Measurements from ENCODE around the gene SAMD4B. TPM values are rescaled to one million over a fixed set of nuclear protein-coding genes. Genes with fewer than 3 reads are reported as not detected.

Gene SAMD4B
- total RNA-seq, 6 experiments from 2014 or later = 107 to 133 (median 124) TPM

- Mint-ChIP-seq H3K9me3 (peaks cover 6% of the 10 kb centered on the region), H3K27me3 (ENCODE audit: insufficient read depth) (peaks cover 24% of the 10 kb centered on the region), H3K36me3 (ENCODE audit: low read depth) (peaks cover 32% of the 10 kb centered on the region), H3K4me1 (ENCODE audit: low read depth) (peaks cover 49% of the 10 kb centered on the region), H3K27ac (peak overlapping the region; percentile 82), H3K4me3 (peak overlapping the region; percentile 36; the same call in 1 of the 2 replicates)
- peak; percentile 70 for DNase-seq
- TF ChIP-seq CTCF (IDR thresholded peaks at IDR 0.05) = no peak
These were observed 88.7 kb downstream of the SAMD4B start for GRCh38 chr19:39430675-39431593.

DNA sequence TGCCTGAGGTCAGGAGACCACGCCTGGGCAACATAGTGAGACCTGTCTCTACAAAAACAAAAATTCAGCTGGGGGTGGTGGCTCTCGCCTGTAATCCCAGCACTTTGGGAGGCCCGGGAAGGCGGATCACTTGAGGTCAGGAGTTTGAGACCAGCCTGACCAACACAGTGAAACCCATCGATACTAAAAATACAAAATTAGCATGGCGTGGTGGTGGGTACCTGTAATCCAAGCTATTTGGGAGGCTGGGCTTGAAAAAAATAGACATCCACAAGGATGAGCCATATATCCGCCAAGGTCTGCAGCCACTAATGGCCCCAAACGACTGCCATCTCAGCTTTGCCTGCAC, 90.4 kb downstream of the SAMD4B start:
- no peak for TF ChIP-seq CTCF (IDR thresholded peaks at IDR 0.05)
- H3K27ac Mint-ChIP-seq = peak overlapping the region; percentile 98
- H3K4me1 Mint-ChIP-seq (ENCODE audit: low read depth) = peaks cover 59% of the 10 kb centered on the region
- H3K4me3 Mint-ChIP-seq = no peak overlapping the region; the same call in 1 of the 2 replicates
- peaks cover 32% of the 10 kb centered on the region for H3K36me3 Mint-ChIP-seq (ENCODE audit: low read depth)
- peaks cover 26% of the 10 kb centered on the region for H3K27me3 Mint-ChIP-seq (ENCODE audit: insufficient read depth)
- H3K9me3 Mint-ChIP-seq = peaks cover 6% of the 10 kb centered on the region
- no peak for DNase-seq

DNA sequence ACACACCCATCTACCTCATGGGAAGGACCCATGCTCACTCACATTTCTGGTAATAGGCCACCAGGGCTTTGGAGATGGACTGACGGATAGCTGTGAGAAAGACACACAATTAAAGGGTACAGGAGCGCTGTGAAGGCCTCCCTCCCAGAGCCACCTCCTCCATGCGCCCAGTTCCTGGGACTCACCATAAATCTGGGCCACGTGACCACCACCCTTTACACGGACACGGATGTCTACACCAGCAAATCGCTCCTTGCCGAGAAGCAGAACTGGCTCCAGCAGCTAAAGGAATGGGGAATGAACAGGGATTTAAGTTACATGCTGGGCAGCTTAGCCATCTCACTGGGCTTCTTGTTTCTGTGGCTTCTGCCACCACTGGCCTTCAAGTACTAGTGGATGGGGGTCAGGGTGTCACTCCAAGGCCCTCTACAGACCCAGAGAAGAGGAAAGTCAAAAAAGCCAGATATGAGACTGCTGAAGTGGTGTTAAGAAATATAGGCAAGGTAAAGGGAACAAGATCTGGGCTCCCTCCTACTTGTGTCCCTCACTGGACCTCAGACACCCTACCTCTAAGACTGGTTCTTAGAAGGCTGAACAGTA, 91.4 kb downstream of the SAMD4B start:
- Mint-ChIP-seq H3K36me3 (ENCODE audit: low read depth) (peaks cover 32% of the 10 kb centered on the region), H3K9me3 (peaks cover 6% of the 10 kb centered on the region), H3K4me1 (ENCODE audit: low read depth) (peaks cover 57% of the 10 kb centered on the region), H3K27ac (peak overlapping the region; percentile 98), H3K4me3 (peak overlapping the region; percentile 100), H3K27me3 (ENCODE audit: insufficient read depth) (peaks cover 25% of the 10 kb centered on the region)
- DNase-seq = no peak
- no peak for TF ChIP-seq CTCF (IDR thresholded peaks at IDR 0.05)

- DNase-seq = no peak
- peaks cover 18% of the 10 kb centered on the region for H3K27me3 Mint-ChIP-seq (ENCODE audit: insufficient read depth)
- H3K4me3 Mint-ChIP-seq = peak overlapping the region; percentile 100
- no peak for TF ChIP-seq CTCF (IDR thresholded peaks at IDR 0.05)
- H3K9me3 Mint-ChIP-seq = peaks cover 6% of the 10 kb centered on the region
- peaks cover 49% of the 10 kb centered on the region for H3K4me1 Mint-ChIP-seq (ENCODE audit: low read depth)
- peaks cover 32% of the 10 kb centered on the region for H3K36me3 Mint-ChIP-seq (ENCODE audit: low read depth)
- peak overlapping the region; percentile 98 for H3K27ac Mint-ChIP-seq
These were observed 92.2 kb downstream of the SAMD4B start for GRCh38 chr19:39434123-39435076.

Small RNA genes lying within 50 kb of the gene (microRNA-seq; reads per million reads assigned to microRNA genes)
- not detected for gene MIR4530

Other genes with a start within 250 kb of the SAMD4B start
- 10 to 100 TPM; 35.4 to 40.4 (median 35.8) TPM for gene PAK4, start 216.6 kb upstream of the SAMD4B start, total RNA-seq (2021; fragmentation: NEBNext Ultra II Directional; extraction: Animal tissue kit (Norgen Biotek cat#: 25700))
- gene NCCRP1, start 145.5 kb upstream of the SAMD4B start, total RNA-seq (2021; fragmentation: NEBNext Ultra II Directional; extraction: Animal tissue kit (Norgen Biotek cat#: 25700)) = not detected
- not detected for gene SYCN, start 138.2 kb upstream of the SAMD4B start, total RNA-seq (2021; fragmentation: NEBNext Ultra II Directional; extraction: Animal tissue kit (Norgen Biotek cat#: 25700))
- not detected for gene IFNL3, start 97.4 kb upstream of the SAMD4B start, total RNA-seq (2021; fragmentation: NEBNext Ultra II Directional; extraction: Animal tissue kit (Norgen Biotek cat#: 25700))
- gene IFNL4, start 93.6 kb upstream of the SAMD4B start, total RNA-seq (2021; fragmentation: NEBNext Ultra II Directional; extraction: Animal tissue kit (Norgen Biotek cat#: 25700)) = not detected
- gene IFNL2, start 74.0 kb upstream of the SAMD4B start, total RNA-seq (2021; fragmentation: NEBNext Ultra II Directional; extraction: Animal tissue kit (Norgen Biotek cat#: 25700)) = not detected
- gene IFNL1, start 46.0 kb upstream of the SAMD4B start, total RNA-seq (2021; fragmentation: NEBNext Ultra II Directional; extraction: Animal tissue kit (Norgen Biotek cat#: 25700)) = not detected
- gene LRFN1, start 21.6 kb upstream of the SAMD4B start, total RNA-seq (2021; fragmentation: NEBNext Ultra II Directional; extraction: Animal tissue kit (Norgen Biotek cat#: 25700)) = under 1 TPM in 2 of 6 experiments, not detected in 4; 0.07 to 0.14 TPM
- 1 to 10 TPM in 1 of 6 experiments, under 1 TPM in 5; 0.37 to 1.1 (median 0.77) TPM for gene GMFG, start 6.4 kb upstream of the SAMD4B start, total RNA-seq (2021; fragmentation: NEBNext Ultra II Directional; extraction: Animal tissue kit (Norgen Biotek cat#: 25700))
- 10 to 100 TPM; 46.8 to 70.0 (median 60.6) TPM for gene PAF1, start 48.7 kb downstream of the SAMD4B start, total RNA-seq (2021; fragmentation: NEBNext Ultra II Directional; extraction: Animal tissue kit (Norgen Biotek cat#: 25700))
- 10 to 100 TPM; 38.2 to 48.5 (median 45.2) TPM for gene MED29, start 49.0 kb downstream of the SAMD4B start, total RNA-seq (2021; fragmentation: NEBNext Ultra II Directional; extraction: Animal tissue kit (Norgen Biotek cat#: 25700))
- gene ZFP36, start 64.4 kb downstream of the SAMD4B start, total RNA-seq (2021; fragmentation: NEBNext Ultra II Directional; extraction: Animal tissue kit (Norgen Biotek cat#: 25700)) = 10 to 100 TPM; 30.9 to 81.6 (median 68.5) TPM
- gene PLEKHG2, start 70.2 kb downstream of the SAMD4B start, total RNA-seq (2021; fragmentation: NEBNext Ultra II Directional; extraction: Animal tissue kit (Norgen Biotek cat#: 25700)) = 10 to 100 TPM; 38.3 to 56.0 (median 45.7) TPM
- gene RPS16, start 93.5 kb downstream of the SAMD4B start, total RNA-seq (2021; fragmentation: NEBNext Ultra II Directional; extraction: Animal tissue kit (Norgen Biotek cat#: 25700)) = 1,000 to 10,000 TPM; 1,647 to 2,008 (median 1,885) TPM
- 100 to 1,000 TPM; 102 to 129 (median 107) TPM for gene SUPT5H, start 103.2 kb downstream of the SAMD4B start, total RNA-seq (2021; fragmentation: NEBNext Ultra II Directional; extraction: Animal tissue kit (Norgen Biotek cat#: 25700))
- 100 to 1,000 TPM in 1 of 6 experiments, 10 to 100 TPM in 5; 86.2 to 104 (median 92.5) TPM for gene TIMM50, start 138.4 kb downstream of the SAMD4B start, total RNA-seq (2021; fragmentation: NEBNext Ultra II Directional; extraction: Animal tissue kit (Norgen Biotek cat#: 25700))
- under 1 TPM in 2 of 6 experiments, not detected in 4; 0.38 to 0.45 TPM for gene DLL3, start 156.5 kb downstream of the SAMD4B start, total RNA-seq (2021; fragmentation: NEBNext Ultra II Directional; extraction: Animal tissue kit (Norgen Biotek cat#: 25700))
- gene SELENOV, start 172.7 kb downstream of the SAMD4B start, total RNA-seq (2021; fragmentation: NEBNext Ultra II Directional; extraction: Animal tissue kit (Norgen Biotek cat#: 25700)) = not detected
- 1 to 10 TPM; 2.2 to 3.7 (median 3.3) TPM for gene EID2B, start 190.4 kb downstream of the SAMD4B start, total RNA-seq (2021; fragmentation: NEBNext Ultra II Directional; extraction: Animal tissue kit (Norgen Biotek cat#: 25700))
- gene EID2, start 197.7 kb downstream of the SAMD4B start, total RNA-seq (2021; fragmentation: NEBNext Ultra II Directional; extraction: Animal tissue kit (Norgen Biotek cat#: 25700)) = 10 to 100 TPM; 18.4 to 23.4 (median 19.0) TPM

All from HFFc6 (cell line).